ENCODE results near the gene HOTAIR.
A peak's percentile ranks its signal among the peaks of the same experiment; 100 is the strongest.

HOTAIR gene

GRCh38 chr12:53939141-53940108 is 35.3 kb downstream of the HOTAIR start:
- DNase-seq (ENCODE audit: low read depth): peak; percentile 88
- TF ChIP-seq CTCF (IDR thresholded peaks at IDR 0.05; ENCODE audit: insufficient read depth, low read depth, low read length, missing control alignments): no peak
- H3K4me3 ChIP-seq (ENCODE audit: low read length): no peak overlapping the region

- H3K4me3 ChIP-seq (ENCODE audit: low read length): no peak within 1 kb of the TSS
- no peak for TF ChIP-seq CTCF (IDR thresholded peaks at IDR 0.05; ENCODE audit: insufficient read depth, low read depth, low read length, missing control alignments)
- DNase-seq (ENCODE audit: low read depth): peak; percentile 70
Observed at GRCh38 chr12:53938326-53939140, 36.2 kb downstream of the HOTAIR start, which contains the start of gene HOXC13. HOXC13 (plus strand) TSS chr12:53938831; CDS start chr12:53938907, 76 bp downstream.

- no peak for TF ChIP-seq CTCF (IDR thresholded peaks at IDR 0.05; ENCODE audit: insufficient read depth, low read depth, low read length, missing control alignments)
- no peak overlapping the region for H3K4me3 ChIP-seq (ENCODE audit: low read length)
- DNase-seq (ENCODE audit: low read depth): no peak
Observed at GRCh38 chr12:53937596-53938325, 37.0 kb downstream of the HOTAIR start.

GRCh38 chr12:53937099-53937498 is 37.7 kb downstream of the HOTAIR start:
- DNase-seq (ENCODE audit: low read depth): no peak
- H3K4me3 ChIP-seq (ENCODE audit: low read length): no peak overlapping the region
- no peak for TF ChIP-seq CTCF (IDR thresholded peaks at IDR 0.05; ENCODE audit: insufficient read depth, low read depth, low read length, missing control alignments)

GRCh38 chr12:53935383-53936341 is 39.1 kb downstream of the HOTAIR start:
- H3K4me3 ChIP-seq (ENCODE audit: low read length): no peak overlapping the region
- no peak for DNase-seq (ENCODE audit: low read depth)
- TF ChIP-seq CTCF (IDR thresholded peaks at IDR 0.05; ENCODE audit: insufficient read depth, low read depth, low read length, missing control alignments): no peak
